Lower leg skin (tissue), 3 donors: ENCODE data around the gene ATPAF1.

Experiments
- CTCF ChIP-seq, 3 donors: fragments of 450-650 bp; IDR thresholded peaks; one replicate each; pipeline ENCODE4 v1.5.1; 2016; ENCODE audit warnings: antibody characterized with exemption in 3 of 3, mild to moderate bottlenecking in 3 of 3, moderate library complexity in 2 of 3
- POLR2A ChIP-seq, 2 donors: fragments of 450-650 bp; IDR thresholded peaks; one replicate each; pipeline ENCODE4 v1.6.1; 2016 to 2017; ENCODE audit warnings: antibody characterized with exemption in 2 of 2, mild to moderate bottlenecking in 1 of 2, moderate library complexity in 1 of 2

- no peak for TF ChIP-seq CTCF (IDR thresholded peaks at IDR 0.05)
- TF ChIP-seq POLR2A (IDR thresholded peaks at IDR 0.05), result no peak
Observed at GRCh38 chr1:46614604-46614984, 53.6 kb downstream of the ATPAF1 start.
